HG02852 (cell line): ENCODE measurements around the gene MGAT4B.
A peak's percentile ranks its signal among the peaks of the same experiment; 100 is the strongest.

ENCODE experiments used
- ATAC-seq: cut with Tn5 transposase; IDR thresholded peaks from one replicate; pipeline ENCODE4 v1.9.1; 2021; ENCODE audit warnings: mild to moderate bottlenecking, moderate library complexity; ENCODE audit not compliant: unreplicated experiment

Gene MGAT4B

GRCh38 chr5:179827680-179828079 lies 21.0 kb upstream of the MGAT4B start:
- ATAC-seq: no peak

GRCh38 chr5:179825655-179826182 lies 19.1 kb upstream of the MGAT4B start:
- no peak for ATAC-seq

DNA sequence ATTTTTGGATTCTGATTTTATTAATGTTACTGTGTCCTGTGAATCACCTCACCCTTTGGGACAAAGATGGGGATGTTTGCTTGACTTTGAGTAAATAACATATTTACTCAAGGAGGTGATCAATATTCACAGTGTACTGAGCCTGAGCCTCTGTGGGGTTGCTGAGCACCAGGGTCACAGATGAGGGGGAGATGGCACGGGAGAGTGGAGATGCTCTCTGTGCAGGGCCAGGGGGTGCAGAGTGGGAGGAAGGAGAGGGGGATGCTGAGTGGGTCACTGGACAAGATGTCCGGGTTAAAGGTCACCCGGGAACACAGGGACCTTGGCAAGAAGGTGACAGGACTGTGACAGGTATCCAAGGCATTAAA lies 18.1 kb upstream of the MGAT4B start:
- ATAC-seq: no peak

DNA sequence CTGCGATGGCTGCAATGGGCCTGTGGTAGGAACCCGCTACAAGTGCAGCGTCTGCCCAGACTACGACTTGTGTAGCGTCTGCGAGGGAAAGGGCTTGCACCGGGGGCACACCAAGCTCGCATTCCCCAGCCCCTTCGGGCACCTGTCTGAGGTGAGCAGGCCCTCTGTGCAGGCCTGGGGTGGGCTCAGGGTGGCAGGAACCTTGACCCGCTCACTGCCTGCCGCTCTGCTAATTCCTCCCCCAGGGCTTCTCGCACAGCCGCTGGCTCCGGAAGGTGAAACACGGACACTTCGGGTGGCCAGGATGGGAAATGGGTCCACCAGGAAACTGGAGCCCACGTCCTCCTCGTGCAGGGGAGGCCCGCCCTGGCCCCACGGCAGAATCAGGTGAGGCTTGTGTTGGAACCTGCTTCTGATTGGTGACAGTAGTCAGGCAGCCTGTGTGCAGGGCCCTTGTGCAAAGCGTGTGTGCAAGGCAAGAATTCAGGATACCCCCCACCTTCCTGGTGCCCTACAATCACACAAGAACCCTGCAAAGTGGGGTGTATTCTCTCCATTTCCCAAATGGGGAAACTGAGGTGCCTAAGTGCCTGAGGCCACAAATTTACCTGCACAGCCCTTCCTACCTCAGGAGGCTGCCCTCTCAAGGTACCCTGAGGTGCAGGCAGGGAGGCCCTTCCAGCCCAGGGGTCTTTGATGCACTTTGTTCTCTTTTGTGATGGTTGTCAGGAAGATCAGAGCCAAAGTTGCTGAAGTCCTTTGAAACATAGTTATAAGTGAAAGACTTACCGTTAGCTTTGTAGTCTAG lies 17.5 kb upstream of the MGAT4B start:
- no peak for ATAC-seq

- no peak for ATAC-seq
Observed at GRCh38 chr5:179822444-179822990, 15.9 kb upstream of the MGAT4B start.

DNA sequence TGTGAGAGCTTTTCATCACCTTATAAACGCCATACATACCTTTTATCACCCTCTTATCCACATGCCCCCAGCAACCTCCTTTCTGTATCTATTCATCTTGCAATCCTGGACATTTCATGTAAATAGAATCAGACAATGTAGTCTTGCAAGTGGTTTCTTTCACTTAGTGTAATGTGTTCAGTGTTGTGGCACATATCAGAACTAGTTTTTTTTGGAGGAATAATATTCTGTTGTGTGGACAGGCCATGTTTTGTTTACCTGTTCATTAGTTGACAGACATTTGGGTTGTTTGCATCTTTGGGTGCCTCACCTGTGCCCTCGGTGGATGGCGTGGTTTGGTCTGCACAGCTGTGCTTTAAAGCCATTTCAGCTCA lies 15.4 kb upstream of the MGAT4B start:
- no peak for ATAC-seq

DNA sequence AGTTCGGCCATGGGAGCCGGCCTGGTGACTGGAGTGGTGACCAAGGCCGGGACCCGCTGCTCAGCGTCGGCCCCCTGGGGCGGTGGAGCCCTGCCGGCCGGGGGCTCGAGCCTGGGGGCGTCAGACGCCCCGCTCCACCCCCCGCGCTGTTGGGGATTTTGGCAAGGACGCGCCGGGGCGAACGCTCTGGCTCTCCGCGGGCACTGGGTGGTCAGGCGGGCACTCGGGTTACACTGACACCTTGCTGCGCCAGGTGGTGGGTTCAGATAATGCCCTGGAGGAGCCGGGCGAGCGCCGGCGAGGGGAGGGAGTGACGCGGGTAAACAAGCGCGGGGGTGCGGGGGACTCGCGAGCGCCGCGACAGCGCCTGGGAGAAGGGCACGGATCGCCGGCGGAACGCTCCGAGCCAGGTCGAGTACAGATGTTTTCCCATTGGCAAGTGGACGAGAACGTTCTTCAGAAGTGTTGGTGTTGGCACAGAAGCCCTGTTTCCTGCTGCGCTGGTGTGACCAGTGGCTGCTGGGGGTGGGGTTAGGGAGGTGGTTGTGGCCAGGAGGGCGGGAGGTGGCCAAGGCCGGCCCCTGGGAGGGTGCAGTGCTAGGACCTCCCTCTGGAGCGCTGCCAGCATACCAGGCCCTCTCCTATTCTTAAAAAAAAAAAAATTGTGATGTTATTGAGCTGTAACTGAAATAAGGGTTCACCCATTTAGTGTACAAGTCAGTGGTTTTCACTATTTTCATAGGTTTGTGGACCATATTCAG lies 14.8 kb upstream of the MGAT4B start:
- peak; percentile 49 for ATAC-seq

GRCh38 chr5:179820483-179821297 lies 14.0 kb upstream of the MGAT4B start, which contains the start of gene SQSTM1:
Gene SQSTM1, plus strand, starts transcription at chr5:179820905. Its CDS starts 32 bp downstream, at chr5:179820937.
- ATAC-seq: peak; percentile 40

GRCh38 chr5:179820127-179820482 lies 13.4 kb upstream of the MGAT4B start:
- no peak for ATAC-seq

GRCh38 chr5:179819296-179820126 lies 12.8 kb upstream of the MGAT4B start:
- ATAC-seq: no peak

DNA sequence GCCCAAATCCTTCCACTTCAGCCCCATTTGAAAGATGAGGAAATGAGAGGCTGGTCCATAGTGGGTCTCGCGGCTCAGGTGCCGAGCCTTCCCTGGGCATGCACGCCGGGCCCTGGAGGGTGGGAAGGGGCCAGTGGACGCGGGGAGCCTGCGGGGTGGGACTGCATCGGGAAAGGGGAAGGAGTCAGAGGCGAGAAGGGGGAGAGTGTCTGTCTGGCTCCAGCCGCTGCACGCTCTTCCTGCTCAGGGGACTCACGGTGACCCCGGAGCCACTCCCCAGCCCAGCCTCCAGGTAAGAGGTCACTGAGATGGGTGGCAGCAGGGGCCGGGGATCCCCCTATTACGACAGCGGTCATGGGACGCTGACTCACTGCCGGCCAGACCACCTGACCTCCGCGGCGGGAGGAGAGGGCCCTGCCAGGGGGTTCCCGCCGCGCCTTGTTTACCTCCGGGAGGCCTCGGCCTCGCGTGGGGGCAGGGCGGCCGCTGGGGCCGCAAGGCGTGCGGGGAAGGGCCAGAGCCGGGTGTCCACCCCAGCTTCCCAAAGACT lies 12.2 kb upstream of the MGAT4B start:
- ATAC-seq: peak; percentile 54

DNA sequence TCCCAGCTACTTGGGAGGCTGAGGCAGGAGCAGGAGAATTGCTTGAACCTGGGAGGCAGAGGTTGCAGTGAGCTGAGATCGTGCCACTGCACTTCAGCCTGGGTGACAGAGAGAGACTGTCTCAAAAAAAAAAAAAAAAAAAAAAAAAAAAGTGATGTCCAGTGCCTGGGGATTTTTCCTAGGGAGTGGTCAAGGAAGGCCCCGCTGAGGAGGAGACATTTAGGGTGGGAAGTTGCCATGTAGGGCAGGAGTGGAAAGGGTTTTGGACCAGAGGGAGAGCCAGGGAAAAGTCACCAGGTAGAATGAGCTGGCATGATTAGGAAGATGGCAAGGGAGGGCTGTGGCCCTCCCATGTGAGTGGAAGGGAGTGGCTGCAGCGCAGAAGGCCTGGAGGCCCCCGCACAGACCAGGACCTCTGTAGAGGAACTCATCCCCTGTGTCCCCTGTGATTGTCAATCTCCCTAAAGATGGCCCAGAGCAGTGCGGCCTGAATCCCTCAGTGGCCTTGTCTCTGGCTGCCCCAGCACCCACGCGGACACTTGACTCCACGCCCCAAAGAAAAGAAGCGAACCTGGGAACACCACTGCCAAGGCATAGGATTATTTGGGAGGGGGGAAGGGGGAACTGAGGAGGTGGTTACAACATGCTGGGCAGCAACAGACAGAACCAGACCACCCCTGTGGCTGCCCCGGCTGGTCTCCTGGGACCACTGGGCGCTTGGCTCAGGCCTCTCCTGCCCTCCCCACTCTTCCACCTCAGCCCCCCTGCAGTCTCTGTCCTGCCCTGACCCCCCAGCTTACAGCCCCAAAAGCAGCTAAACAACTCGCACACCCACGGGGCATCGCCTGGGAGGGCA lies 11.5 kb upstream of the MGAT4B start:
- no peak for ATAC-seq

GRCh38 chr5:179817470-179817840 lies 10.8 kb upstream of the MGAT4B start:
- no peak for ATAC-seq

- no peak for ATAC-seq
Observed at GRCh38 chr5:179816796-179817469, 10.3 kb upstream of the MGAT4B start.

DNA sequence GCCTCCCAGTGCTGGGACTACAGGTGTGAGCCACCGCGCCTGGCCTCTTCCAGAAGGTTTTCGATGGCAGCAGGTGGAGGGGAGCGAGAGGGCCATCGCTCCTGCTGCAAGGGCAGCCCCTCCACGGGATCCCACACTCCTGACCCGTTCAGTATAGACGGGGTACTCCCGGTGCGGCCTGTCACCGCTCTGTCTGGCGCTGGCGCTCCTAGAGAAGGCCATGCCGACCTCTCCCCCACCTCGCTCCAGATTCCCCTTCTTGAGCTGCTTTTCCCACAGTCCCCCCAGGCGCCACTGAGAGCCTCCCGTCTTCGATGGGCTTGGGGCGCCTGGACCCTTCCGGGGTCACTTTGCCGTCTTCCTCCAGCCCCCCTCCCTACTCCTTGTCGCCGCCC lies 9.7 kb upstream of the MGAT4B start:
- no peak for ATAC-seq

DNA sequence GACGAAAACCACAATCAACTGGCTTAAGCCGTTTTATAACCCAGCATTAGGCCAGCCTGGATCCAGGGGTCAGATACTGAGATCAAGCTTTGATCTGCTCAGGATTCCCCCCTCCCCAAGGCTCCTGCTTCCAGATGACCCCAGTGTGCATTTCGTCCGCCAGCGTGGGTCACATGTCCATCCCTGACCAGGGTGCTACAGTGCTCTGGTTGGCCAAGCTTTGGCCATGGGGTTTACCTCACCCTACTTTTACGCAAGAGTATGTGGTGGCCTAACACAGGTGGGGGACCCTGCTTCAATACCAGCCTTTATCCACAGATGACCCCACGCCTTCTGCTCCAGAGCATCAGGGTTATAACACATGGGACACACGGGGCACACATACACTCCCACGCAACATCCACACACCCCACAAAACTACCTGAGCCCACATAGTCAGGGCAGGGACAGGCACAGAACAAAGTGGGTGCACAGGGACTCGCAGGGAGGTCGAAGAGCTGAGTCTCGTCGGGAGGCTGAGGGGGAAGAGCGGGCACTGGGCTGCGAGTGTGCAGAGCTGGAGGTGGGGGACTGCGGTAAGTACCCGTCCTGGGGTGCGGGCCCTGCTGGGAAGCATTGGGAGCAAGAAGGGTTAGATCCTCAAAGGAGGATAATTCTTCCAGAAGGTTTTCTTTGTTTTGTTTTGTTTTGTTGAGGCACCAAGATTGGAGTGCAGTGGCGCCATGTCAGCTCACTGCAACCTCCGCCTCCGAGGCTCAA lies 9.0 kb upstream of the MGAT4B start:
- ATAC-seq: no peak

DNA sequence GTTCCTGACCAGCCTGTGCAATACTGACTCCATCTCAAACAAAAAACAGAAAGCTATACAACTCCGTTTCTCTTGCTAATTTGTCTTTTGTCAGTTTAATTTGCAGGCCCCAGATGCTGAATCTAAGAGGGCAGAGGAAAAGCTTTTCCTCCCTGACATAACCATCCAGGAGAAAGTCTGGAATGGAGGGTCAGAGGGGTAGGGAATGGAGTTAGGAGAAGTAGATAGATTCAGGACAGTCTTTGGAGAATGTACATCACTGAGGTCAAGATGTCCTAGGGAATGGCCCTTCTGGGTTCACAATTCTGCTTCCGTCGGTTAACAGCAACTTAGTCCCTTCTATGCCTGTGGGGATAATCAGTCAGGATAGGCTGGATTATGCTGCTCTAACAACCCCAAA lies 7.4 kb upstream of the MGAT4B start:
- no peak for ATAC-seq
